IPS-20b (cell line): ENCODE data around the gene TMEM204.

Experiments used
- H3K27ac ChIP-seq: one replicate; pipeline ENCODE4 v1.5.1; 2013; ENCODE audit warnings: low read length
- H3K27me3 ChIP-seq: 2 replicates; pipeline ENCODE4 v1.6.1; 2013; ENCODE audit warnings: mild to moderate bottlenecking, low read length, inconsistent platforms; ENCODE audit not compliant: insufficient read depth
- H3K36me3 ChIP-seq: 2 replicates; pipeline ENCODE4 v1.6.1; 2013; ENCODE audit warnings: low read depth, mild to moderate bottlenecking, inconsistent platforms, low read length, moderate library complexity; ENCODE audit not compliant: insufficient read depth
- H3K4me1 ChIP-seq: 2 replicates; pipeline ENCODE4 v1.6.1; 2013; ENCODE audit warnings: mild to moderate bottlenecking, control low read depth, inconsistent platforms, low read length, moderate library complexity; ENCODE audit not compliant: insufficient read depth
- H3K4me3 ChIP-seq: 2 replicates; pipeline ENCODE4 v1.5.1; 2013; ENCODE audit warnings: mild to moderate bottlenecking, low read length, inconsistent platforms
- H3K9ac ChIP-seq: 2 replicates; pipeline ENCODE4 v1.6.1; 2013; ENCODE audit warnings: low read depth, mild to moderate bottlenecking, inconsistent platforms, low read length, moderate library complexity
- H3K9me3 ChIP-seq: 2 replicates; pipeline ENCODE4 v1.6.1; 2013; ENCODE audit warnings: mild to moderate bottlenecking, low read depth, low read length, inconsistent platforms; ENCODE audit not compliant: insufficient read depth

TMEM204 gene

GRCh38 chr16:1546430-1546829 is 13.0 kb downstream of the TMEM204 start:
- H3K9ac ChIP-seq = no peak overlapping the region
- H3K4me1 ChIP-seq = no peaks in the 10 kb centered on the region
- no peaks in the 10 kb centered on the region for H3K36me3 ChIP-seq
- H3K4me3 ChIP-seq = no peak overlapping the region
- H3K27ac ChIP-seq = no peak overlapping the region
- H3K27me3 ChIP-seq = no peaks in the 10 kb centered on the region
- no peaks in the 10 kb centered on the region for H3K9me3 ChIP-seq

DNA sequence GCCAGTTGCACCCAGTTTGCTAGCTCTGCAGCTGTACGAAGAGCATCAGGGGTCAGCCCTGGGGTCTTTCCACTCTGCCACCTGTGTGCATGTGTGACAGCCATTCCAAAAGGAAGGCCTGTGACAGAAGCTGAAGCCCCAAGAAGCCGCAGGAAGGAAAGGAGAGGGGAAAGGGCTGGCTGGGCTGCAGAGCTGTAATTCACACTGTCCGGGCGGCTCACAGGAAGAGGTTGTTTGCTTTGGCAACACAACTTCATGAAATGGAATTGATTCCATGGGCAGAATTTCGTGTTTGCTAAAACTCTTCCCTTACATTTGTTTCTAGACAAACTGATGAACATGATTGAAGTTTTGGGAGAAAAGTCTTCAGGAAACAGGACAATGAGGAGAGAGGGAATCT is 14.8 kb downstream of the TMEM204 start:
- H3K27ac ChIP-seq = no peak overlapping the region
- no peaks in the 10 kb centered on the region for H3K36me3 ChIP-seq
- no peaks in the 10 kb centered on the region for H3K27me3 ChIP-seq
- H3K9me3 ChIP-seq = no peaks in the 10 kb centered on the region
- H3K4me1 ChIP-seq = no peaks in the 10 kb centered on the region
- no peak overlapping the region for H3K4me3 ChIP-seq
- no peak overlapping the region for H3K9ac ChIP-seq

GRCh38 chr16:1548727-1549126 is 15.3 kb downstream of the TMEM204 start:
- Histone ChIP-seq H3K36me3 (no peaks in the 10 kb centered on the region), H3K9me3 (no peaks in the 10 kb centered on the region), H3K4me3 (no peak overlapping the region), H3K4me1 (no peaks in the 10 kb centered on the region), H3K9ac (no peak overlapping the region), H3K27ac (no peak overlapping the region), H3K27me3 (no peaks in the 10 kb centered on the region)

- Histone ChIP-seq H3K36me3 (no peaks in the 10 kb centered on the region), H3K9me3 (no peaks in the 10 kb centered on the region), H3K4me1 (no peaks in the 10 kb centered on the region), H3K27ac (no peak overlapping the region), H3K9ac (no peak overlapping the region), H3K4me3 (no peak overlapping the region), H3K27me3 (no peaks in the 10 kb centered on the region)
Measured at GRCh38 chr16:1550069-1550468, 16.6 kb downstream of the TMEM204 start.

DNA sequence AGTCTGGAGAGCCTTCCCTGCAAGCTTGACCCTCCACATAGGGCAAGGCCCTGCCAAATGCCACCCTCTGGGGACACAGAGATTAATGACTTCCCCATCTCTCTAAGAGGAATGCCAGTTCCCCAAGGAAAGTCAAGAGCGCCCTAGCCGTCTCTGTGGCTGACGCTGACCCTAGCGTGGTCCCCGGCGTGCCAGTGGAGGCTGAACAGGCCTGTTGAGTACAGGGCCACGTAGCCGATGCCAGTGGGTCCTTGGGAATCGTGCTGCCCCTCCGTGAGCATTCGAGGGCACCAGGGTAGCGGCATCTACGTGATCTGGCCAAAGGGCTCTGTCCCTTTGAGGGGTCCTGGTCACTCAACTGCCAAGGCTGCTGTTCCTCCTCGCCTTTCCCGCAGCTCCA is 17.2 kb downstream of the TMEM204 start:
- no peak overlapping the region for H3K27ac ChIP-seq

GRCh38 chr16:1551166-1551565 is 17.7 kb downstream of the TMEM204 start:
- H3K4me1 ChIP-seq = no peaks in the 10 kb centered on the region
- H3K9ac ChIP-seq = no peak overlapping the region
- H3K27ac ChIP-seq = no peak overlapping the region
- no peak overlapping the region for H3K4me3 ChIP-seq
- no peaks in the 10 kb centered on the region for H3K9me3 ChIP-seq
- no peaks in the 10 kb centered on the region for H3K36me3 ChIP-seq
- no peaks in the 10 kb centered on the region for H3K27me3 ChIP-seq

More for the DNA sequence above, 17.2 kb downstream of the TMEM204 start:
- H3K27me3 ChIP-seq = no peaks in the 10 kb centered on the region
- H3K36me3 ChIP-seq = no peaks in the 10 kb centered on the region
- H3K9me3 ChIP-seq = no peaks in the 10 kb centered on the region
- no peaks in the 10 kb centered on the region for H3K4me1 ChIP-seq
- H3K4me3 ChIP-seq = no peak overlapping the region
- H3K9ac ChIP-seq = no peak overlapping the region

DNA sequence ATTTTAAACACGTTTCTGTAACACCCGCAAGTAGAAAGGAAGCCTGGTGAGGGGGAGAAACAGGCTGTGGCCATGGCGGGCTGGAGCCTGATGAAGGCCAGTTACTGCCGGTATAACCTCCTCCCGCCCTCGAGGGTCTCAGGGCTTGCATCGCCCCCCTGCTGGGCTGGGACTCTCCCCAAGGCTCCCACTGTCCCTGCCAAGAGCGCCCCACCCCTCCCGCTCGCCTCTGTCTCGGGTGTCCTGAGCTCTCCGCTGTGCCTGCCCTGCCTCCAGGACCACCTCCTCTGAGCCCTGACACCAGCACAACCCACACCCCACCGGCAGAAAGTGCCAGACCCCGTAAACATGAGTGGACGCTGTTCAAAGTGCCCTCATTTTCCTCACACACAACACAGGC is 18.7 kb downstream of the TMEM204 start:
- H3K27ac ChIP-seq = no peak overlapping the region
- no peaks in the 10 kb centered on the region for H3K27me3 ChIP-seq
- no peak overlapping the region for H3K9ac ChIP-seq
- no peak overlapping the region for H3K4me3 ChIP-seq
- no peaks in the 10 kb centered on the region for H3K4me1 ChIP-seq
- peaks cover under 1% of the 10 kb centered on the region; the same call in 1 of the 2 replicates for H3K36me3 ChIP-seq
- H3K9me3 ChIP-seq = no peaks in the 10 kb centered on the region

DNA sequence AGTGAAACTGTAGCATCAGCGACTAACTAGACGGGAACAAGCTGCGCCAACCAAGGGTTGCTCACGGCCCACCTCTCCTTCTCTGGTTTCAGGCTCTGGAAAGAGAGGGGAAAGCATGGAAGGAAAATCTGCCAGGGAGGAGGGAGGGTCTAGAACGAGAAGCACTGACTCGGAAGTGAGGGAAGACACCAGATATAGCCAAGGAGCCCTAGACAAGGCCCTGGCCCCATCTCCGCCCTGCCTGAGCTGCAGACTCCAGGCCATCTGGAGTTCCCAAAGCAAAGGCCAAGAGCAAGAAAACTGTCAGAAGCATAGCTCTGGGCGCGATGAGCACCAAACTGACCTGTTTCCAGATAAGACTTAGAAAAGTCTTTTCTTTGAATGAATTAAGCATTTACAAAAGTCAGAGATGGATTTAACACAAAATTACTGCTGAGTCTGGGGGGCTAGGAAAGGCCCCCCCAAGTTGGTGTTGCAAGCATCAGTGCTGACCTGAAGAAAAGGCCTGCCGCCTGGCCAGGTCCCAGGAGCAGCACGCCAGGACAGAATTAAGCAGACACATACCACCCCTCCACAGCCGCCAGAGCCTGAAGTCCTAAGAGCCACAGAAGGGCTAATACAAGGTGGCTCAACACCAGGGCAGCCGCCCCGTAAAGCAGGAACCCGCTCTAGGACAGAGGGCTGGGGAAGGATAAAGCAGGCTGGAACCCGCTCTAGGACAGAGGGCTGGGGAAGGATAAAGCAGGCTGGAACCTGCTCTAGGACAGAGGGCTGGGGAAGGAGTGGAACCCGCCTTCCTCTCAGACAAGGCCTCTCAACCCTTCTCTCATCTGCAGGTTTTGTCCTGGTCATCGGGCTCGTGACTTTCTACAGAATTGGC is 20.7 kb downstream of the TMEM204 start:
- H3K36me3 ChIP-seq = peaks cover 10% of the 10 kb centered on the region

DNA sequence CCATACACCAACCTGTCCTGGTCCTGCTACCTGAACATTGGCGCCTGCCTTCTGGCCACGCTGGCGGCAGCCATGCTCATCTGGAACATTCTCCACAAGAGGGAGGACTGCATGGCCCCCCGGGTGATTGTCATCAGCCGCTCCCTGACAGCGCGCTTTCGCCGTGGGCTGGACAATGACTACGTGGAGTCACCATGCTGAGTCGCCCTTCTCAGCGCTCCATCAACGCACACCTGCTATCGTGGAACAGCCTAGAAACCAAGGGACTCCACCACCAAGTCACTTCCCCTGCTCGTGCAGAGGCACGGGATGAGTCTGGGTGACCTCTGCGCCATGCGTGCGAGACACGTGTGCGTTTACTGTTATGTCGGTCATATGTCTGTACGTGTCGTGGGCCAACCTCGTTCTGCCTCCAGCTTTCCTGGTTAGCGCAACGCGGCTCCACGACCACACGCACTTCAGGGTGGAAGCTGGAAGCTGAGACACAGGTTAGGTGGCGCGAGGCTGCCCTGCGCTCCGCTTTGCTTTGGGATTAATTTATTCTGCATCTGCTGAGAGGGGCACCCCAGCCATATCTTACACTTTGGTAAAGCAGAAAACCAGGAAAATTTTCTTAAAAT is 21.5 kb downstream of the TMEM204 start:
- Histone ChIP-seq H3K9me3 (no peaks in the 10 kb centered on the region), H3K27me3 (no peaks in the 10 kb centered on the region), H3K36me3 (peaks cover 16% of the 10 kb centered on the region), H3K4me3 (no peak overlapping the region), H3K9ac (no peak overlapping the region), H3K27ac (no peak overlapping the region), H3K4me1 (no peaks in the 10 kb centered on the region)

More for the DNA sequence above, 20.7 kb downstream of the TMEM204 start:
- H3K4me1 ChIP-seq = no peaks in the 10 kb centered on the region
- H3K9ac ChIP-seq = no peak overlapping the region
- H3K9me3 ChIP-seq = no peaks in the 10 kb centered on the region
- no peak overlapping the region for H3K4me3 ChIP-seq
- H3K27ac ChIP-seq = no peak overlapping the region
- H3K27me3 ChIP-seq = no peaks in the 10 kb centered on the region

GRCh38 chr16:1556254-1556653 is 22.8 kb downstream of the TMEM204 start:
- Histone ChIP-seq H3K4me3 (no peak overlapping the region), H3K4me1 (no peaks in the 10 kb centered on the region), H3K36me3 (peaks cover 30% of the 10 kb centered on the region), H3K27me3 (no peaks in the 10 kb centered on the region), H3K27ac (no peak overlapping the region), H3K9me3 (no peaks in the 10 kb centered on the region), H3K9ac (no peak overlapping the region)

DNA sequence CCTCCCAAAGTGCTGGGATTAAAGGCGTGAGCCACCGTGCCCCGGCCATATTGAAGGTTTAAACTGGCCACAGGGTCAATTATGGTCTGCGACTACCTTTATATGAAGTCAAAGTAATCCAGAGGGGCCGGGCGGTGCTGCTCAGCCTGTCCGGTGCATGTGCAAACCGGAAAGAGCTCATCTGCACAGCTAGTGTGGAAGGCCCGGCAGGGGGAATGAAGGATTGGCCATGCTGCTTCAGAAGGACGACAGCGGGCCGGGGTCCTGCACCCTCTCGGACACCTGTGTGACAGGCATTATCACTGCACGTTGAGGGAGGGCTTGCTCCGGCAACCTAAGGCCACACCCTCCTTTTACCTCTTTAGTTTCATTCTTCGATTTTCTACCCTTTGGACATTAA is 23.6 kb downstream of the TMEM204 start:
- Histone ChIP-seq H3K36me3 (peaks cover 38% of the 10 kb centered on the region), H3K4me3 (no peak overlapping the region), H3K4me1 (no peaks in the 10 kb centered on the region), H3K27ac (no peak overlapping the region), H3K9ac (no peak overlapping the region), H3K9me3 (no peaks in the 10 kb centered on the region), H3K27me3 (no peaks in the 10 kb centered on the region)

GRCh38 chr16:1557576-1557975 is 24.1 kb downstream of the TMEM204 start:
- H3K9me3 ChIP-seq = no peaks in the 10 kb centered on the region
- H3K9ac ChIP-seq = no peak overlapping the region
- H3K27ac ChIP-seq = no peak overlapping the region
- H3K4me1 ChIP-seq = no peaks in the 10 kb centered on the region
- H3K27me3 ChIP-seq = no peaks in the 10 kb centered on the region
- peaks cover 38% of the 10 kb centered on the region for H3K36me3 ChIP-seq
- H3K4me3 ChIP-seq = no peak overlapping the region
